DND-41 (cell line): ENCODE measurements around the gene CTNNA1.

ENCODE experiments used
- ATAC-seq: fragments of 200-7000 bp; cut with Tn5 transposase; 3 replicates; pipeline ENCODE4 v1.9.1; 2021; ENCODE audit warnings: low read depth; ENCODE audit not compliant: insufficient read depth
- DNase-seq: peaks from one replicate; pipeline ENCODE4 v3.0.0-alpha.2; 2020
- H2AFZ ChIP-seq: 2 replicates; pipeline ENCODE4 v1.6.0; 2012; ENCODE audit warnings: low read depth, low read length
- H3K27ac ChIP-seq: 2 replicates; pipeline ENCODE4 v1.5.1; 2012; ENCODE audit warnings: low read length, inconsistent platforms
- H3K27me3 ChIP-seq: fragments of 200-600 bp; sonication (generic); 2 replicates; pipeline ENCODE4 v1.6.0; 2012; ENCODE audit warnings: low read length, mild to moderate bottlenecking, inconsistent platforms; ENCODE audit not compliant: insufficient read depth, poor library complexity
- H3K36me3 ChIP-seq: 2 replicates; pipeline ENCODE4 v1.5.1; 2012; ENCODE audit warnings: low read length, inconsistent platforms; ENCODE audit not compliant: insufficient read depth
- H3K4me1 ChIP-seq: 2 replicates; pipeline ENCODE4 v1.5.1; 2012; ENCODE audit warnings: mild to moderate bottlenecking, low read length; ENCODE audit not compliant: insufficient read depth
- H3K4me2 ChIP-seq: 2 replicates; pipeline ENCODE4 v1.6.0; 2012; ENCODE audit warnings: mild to moderate bottlenecking, moderate library complexity, low read length, inconsistent platforms; ENCODE audit not compliant: insufficient read depth
- H3K4me3 ChIP-seq, 2 experiments: fragments of 200-600 bp in 1 of 2; shearing (Covaris generic) in 1 of 2; 2 replicates each; pipeline ENCODE4 v1.5.1; 2012 to 2016; ENCODE audit warnings: inconsistent platforms in 2 of 2, low read length in 2 of 2, mild to moderate bottlenecking in 2 of 2, low read depth in 1 of 2, moderate library complexity in 1 of 2
- H3K79me2 ChIP-seq: 2 replicates; pipeline ENCODE4 v1.6.0; 2012; ENCODE audit warnings: low read length, inconsistent platforms; ENCODE audit not compliant: insufficient read depth
- H3K9ac ChIP-seq: 2 replicates; pipeline ENCODE4 v1.6.0; 2012; ENCODE audit warnings: low read depth, mild to moderate bottlenecking, inconsistent platforms, low read length, moderate library complexity
- H3K9me3 ChIP-seq: 2 replicates; pipeline ENCODE4 v1.5.1; 2012; ENCODE audit warnings: low read length, moderate library complexity, mild to moderate bottlenecking, inconsistent platforms; ENCODE audit not compliant: insufficient read depth, severe bottlenecking
- H4K20me1 ChIP-seq: 2 replicates; pipeline ENCODE4 v1.6.0; 2012; ENCODE audit warnings: low read length; ENCODE audit not compliant: insufficient read depth
- CTCF ChIP-seq: IDR thresholded peaks from 2 replicates; pipeline ENCODE4 v1.5.1; 2012; ENCODE audit warnings: borderline replicate concordance, low read length, moderate library complexity, mild to moderate bottlenecking; ENCODE audit not compliant: poor library complexity, severe bottlenecking; ENCODE audit errors: extremely low read depth
- EZH2 ChIP-seq: IDR thresholded peaks from 3 replicates; pipeline ENCODE4 v1.6.1; 2012; ENCODE audit warnings: borderline replicate concordance, low read depth, mild to moderate bottlenecking, moderate library complexity, low read length, inconsistent platforms; ENCODE audit not compliant: severe bottlenecking

The CTNNA1 gene

GRCh38 chr5:138903130-138903775 is 150.0 kb downstream of the CTNNA1 start:
- Histone ChIP-seq H3K4me2 (no peak overlapping the region), H3K4me1 (peaks cover 22% of the 10 kb centered on the region), H3K4me3 (no peak overlapping the region), H2AFZ (no peak overlapping the region), H3K36me3 (no peaks in the 10 kb centered on the region), H4K20me1 (no peaks in the 10 kb centered on the region), H3K27me3 (no peaks in the 10 kb centered on the region), H3K9me3 (no peaks in the 10 kb centered on the region), H3K79me2 (no peaks in the 10 kb centered on the region), H3K9ac (no peak overlapping the region), H3K27ac (no peak overlapping the region)
- TF ChIP-seq EZH2 (no peak), CTCF (no peak)
- ATAC-seq (no peak), DNase-seq (no peak)

DNA sequence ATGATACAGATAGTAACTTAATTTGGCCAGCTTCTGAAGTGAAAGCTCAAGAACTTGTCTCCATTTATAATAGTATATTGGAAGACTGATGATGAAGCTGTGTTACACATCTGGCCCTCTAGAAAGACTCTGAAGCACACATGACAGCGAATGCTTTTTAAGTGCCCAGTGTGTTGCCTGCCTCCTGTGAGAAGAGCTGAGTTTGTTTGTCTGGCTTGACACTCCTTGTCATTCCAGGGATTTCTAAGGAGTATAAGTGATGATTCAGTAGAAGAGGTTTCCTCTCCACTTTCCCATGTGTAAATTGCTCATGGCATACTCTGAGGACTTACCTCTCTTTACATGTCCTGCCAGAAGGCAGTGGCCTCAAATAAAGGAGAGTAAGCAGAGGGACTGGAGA is 152.3 kb downstream of the CTNNA1 start:
- no peak overlapping the region for H3K4me2 ChIP-seq
- H3K9ac ChIP-seq, result no peak overlapping the region
- H3K27me3 ChIP-seq, result no peaks in the 10 kb centered on the region
- no peak for DNase-seq
- no peak overlapping the region for H3K4me3 ChIP-seq
- peaks cover 12% of the 10 kb centered on the region for H3K4me1 ChIP-seq
- no peak overlapping the region for H2AFZ ChIP-seq
- no peaks in the 10 kb centered on the region for H3K9me3 ChIP-seq
- H3K36me3 ChIP-seq, result no peaks in the 10 kb centered on the region
- no peaks in the 10 kb centered on the region for H3K79me2 ChIP-seq
- no peak overlapping the region for H3K27ac ChIP-seq
- no peaks in the 10 kb centered on the region for H4K20me1 ChIP-seq
- TF ChIP-seq CTCF (no peak), EZH2 (no peak)
- no peak for ATAC-seq

DNA sequence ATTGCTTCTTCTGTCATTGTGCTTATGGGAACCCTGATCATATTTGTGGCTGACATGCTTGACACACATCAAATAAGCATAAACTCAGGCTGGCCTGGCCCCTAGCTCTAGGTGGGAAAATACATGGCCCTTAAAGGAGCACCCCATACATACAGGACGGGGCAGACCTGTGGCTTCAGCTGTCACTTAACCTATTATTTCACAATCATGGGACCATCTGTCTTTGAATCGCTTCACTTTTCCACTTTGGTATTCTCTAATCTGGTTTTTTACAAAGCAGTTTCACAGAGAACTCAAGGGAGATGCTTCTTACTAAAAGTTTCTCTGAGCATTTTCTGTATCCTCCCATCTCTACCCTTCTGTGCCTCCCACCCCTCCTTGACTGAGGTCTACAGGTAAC is 156.5 kb downstream of the CTNNA1 start:
- TF ChIP-seq CTCF (no peak), EZH2 (no peak)
- ATAC-seq, result no peak
- H3K9me3 ChIP-seq, result no peaks in the 10 kb centered on the region
- DNase-seq, result no peak
- H3K4me2 ChIP-seq, result no peak overlapping the region
- H3K36me3 ChIP-seq, result no peaks in the 10 kb centered on the region
- peaks cover 9% of the 10 kb centered on the region for H3K4me1 ChIP-seq
- H3K79me2 ChIP-seq, result no peaks in the 10 kb centered on the region
- no peak overlapping the region for H3K4me3 ChIP-seq
- no peak overlapping the region for H3K9ac ChIP-seq
- no peak overlapping the region for H2AFZ ChIP-seq
- H3K27me3 ChIP-seq, result no peaks in the 10 kb centered on the region
- H3K27ac ChIP-seq, result no peak overlapping the region
- no peaks in the 10 kb centered on the region for H4K20me1 ChIP-seq
